HEK293 (cell line): ENCODE data around the gene KRT6A.

ENCODE experiments used
- CTCF ChIA-PET: fragments of 350-600 bp; formaldehyde crosslinking; extraction: SDS; loops from one replicate; lab custom pipeline; 2021; ENCODE audit warnings: antibody characterized with exemption; lab: Yijun Ruan, JAX
- POLR2A ChIA-PET: fragments of 300-600 bp; formaldehyde crosslinking; extraction: SDS; loops from one replicate; lab custom pipeline; 2020; ENCODE audit warnings: antibody characterized with exemption, inconsistent platforms; lab: Yijun Ruan, JAX
- H3K27ac ChIP-seq: fragments of 200-500 bp; sonication (Bioruptor generic); 2 replicates; pipeline ENCODE4 v1.5.1; 2014; ENCODE audit warnings: low read depth, low read length, control low read depth, inconsistent platforms; ENCODE audit errors: extremely low read depth
- H3K36me3 ChIP-seq, 2 experiments: fragments of 200-500 bp in 1 of 2; sonication (Bioruptor generic) in 1 of 2; 1 replicate in 1 of 2; 2 replicates in 1 of 2; pipeline ENCODE4 v1.5.1; 2014 to 2017; ENCODE audit warnings: inconsistent platforms in 2 of 2, low read length in 2 of 2; ENCODE audit not compliant: control insufficient read depth in 2 of 2, insufficient read depth in 1 of 2
- H3K4me1 ChIP-seq: fragments of 200-500 bp; sonication (Bioruptor generic); 2 replicates; pipeline ENCODE4 v1.5.1; 2014; ENCODE audit warnings: mild to moderate bottlenecking, low read length, inconsistent platforms; ENCODE audit not compliant: control insufficient read depth, insufficient read depth
- H3K4me3 ChIP-seq: 2 replicates; pipeline ENCODE4 v1.5.1; 2011; ENCODE audit warnings: low read depth, mild to moderate bottlenecking, control low read depth, low read length, moderate library complexity
- H3K9me3 ChIP-seq: fragments of 200-500 bp; sonication (Bioruptor generic); 2 replicates; pipeline ENCODE4 v1.5.1; 2014; ENCODE audit warnings: low read depth, low read length, inconsistent platforms; ENCODE audit not compliant: control insufficient read depth, insufficient read depth
- BCL6B ChIP-seq: fragments of 450-650 bp; formaldehyde crosslinking; IDR thresholded peaks from 2 replicates; pipeline ENCODE4 v1.5.1; 2017; ENCODE audit warnings: missing biosample characterization, missing genetic modification characterization
- GLI4 ChIP-seq: fragments of 450-650 bp; formaldehyde crosslinking; IDR thresholded peaks from 2 replicates; pipeline ENCODE4 v1.5.1; 2016; ENCODE audit warnings: missing biosample characterization, missing genetic modification characterization
- GLIS2 ChIP-seq: fragments of 450-650 bp; formaldehyde crosslinking; IDR thresholded peaks from 2 replicates; pipeline ENCODE4 v1.5.1; 2016; ENCODE audit warnings: missing biosample characterization, missing genetic modification characterization
- KLF1 ChIP-seq: fragments of 450-650 bp; formaldehyde crosslinking; IDR thresholded peaks from 2 replicates; pipeline ENCODE4 v1.5.1; 2016; ENCODE audit warnings: missing biosample characterization, missing genetic modification characterization
- PATZ1 ChIP-seq: fragments of 450-650 bp; formaldehyde crosslinking; IDR thresholded peaks from 2 replicates; pipeline ENCODE4 v1.5.1; 2016; ENCODE audit warnings: missing biosample characterization, missing genetic modification characterization
- SALL2 ChIP-seq: fragments of 450-650 bp; formaldehyde crosslinking; IDR thresholded peaks from 2 replicates; pipeline ENCODE4 v1.5.0; 2017; ENCODE audit warnings: missing biosample characterization, mild to moderate bottlenecking, missing genetic modification characterization, borderline replicate concordance
- SP2 ChIP-seq: fragments of 450-650 bp; formaldehyde crosslinking; IDR thresholded peaks from 2 replicates; pipeline ENCODE4 v1.5.1; 2016; ENCODE audit warnings: missing biosample characterization, missing genetic modification characterization
- TCF7L2 ChIP-seq: IDR thresholded peaks from 2 replicates; pipeline ENCODE4 v1.6.1; 2011; ENCODE audit warnings: low read depth, mild to moderate bottlenecking, inconsistent platforms, low read length, moderate library complexity, borderline replicate concordance
- ZFP41 ChIP-seq: fragments of 450-650 bp; formaldehyde crosslinking; IDR thresholded peaks from 2 replicates; pipeline ENCODE4 v1.5.1; 2016; ENCODE audit warnings: missing biosample characterization, missing genetic modification characterization, borderline replicate concordance
- ZIC2 ChIP-seq: fragments of 450-650 bp; formaldehyde crosslinking; IDR thresholded peaks from 2 replicates; pipeline ENCODE4 v1.5.1; 2016; ENCODE audit warnings: missing biosample characterization, missing genetic modification characterization
- ZNF10 ChIP-seq: fragments of 450-650 bp; formaldehyde crosslinking; IDR thresholded peaks from 2 replicates; pipeline ENCODE4 v1.5.1; 2017; ENCODE audit warnings: missing biosample characterization, missing genetic modification characterization
- ZNF138 ChIP-seq: fragments of 450-650 bp; formaldehyde crosslinking; IDR thresholded peaks from 2 replicates; pipeline ENCODE4 v1.5.1; 2016; ENCODE audit warnings: missing biosample characterization, missing genetic modification characterization, borderline replicate concordance
- ZNF354C ChIP-seq: fragments of 450-650 bp; formaldehyde crosslinking; IDR thresholded peaks from 2 replicates; pipeline ENCODE4 v1.5.1; 2016; ENCODE audit warnings: missing biosample characterization, missing genetic modification characterization, low read depth, borderline replicate concordance
- ZNF513 ChIP-seq: fragments of 450-650 bp; IDR thresholded peaks from 2 replicates; pipeline ENCODE4 v1.5.1; 2018; ENCODE audit warnings: missing biosample characterization, missing genetic modification characterization
- ZNF544 ChIP-seq: fragments of 450-650 bp; formaldehyde crosslinking; IDR thresholded peaks from 2 replicates; pipeline ENCODE4 v1.5.0; 2017; ENCODE audit warnings: missing biosample characterization, missing genetic modification characterization
- ZNF610 ChIP-seq: fragments of 450-650 bp; formaldehyde crosslinking; IDR thresholded peaks from 2 replicates; pipeline ENCODE4 v1.5.1; 2016; ENCODE audit warnings: missing biosample characterization, missing genetic modification characterization, borderline replicate concordance
- ZNF658 ChIP-seq: fragments of 450-650 bp; formaldehyde crosslinking; IDR thresholded peaks from 2 replicates; pipeline ENCODE4; 2016; ENCODE audit warnings: missing biosample characterization, missing genetic modification characterization
- ZNF670 ChIP-seq: fragments of 450-650 bp; formaldehyde crosslinking; IDR thresholded peaks from 2 replicates; pipeline ENCODE4 v1.5.1; 2016; ENCODE audit warnings: missing biosample characterization, missing genetic modification characterization, low read depth
- ZNF785 ChIP-seq: fragments of 450-650 bp; formaldehyde crosslinking; IDR thresholded peaks from 2 replicates; pipeline ENCODE4 v1.5.1; 2016; ENCODE audit warnings: missing biosample characterization, missing genetic modification characterization
- ZSCAN4 ChIP-seq: fragments of 450-650 bp; formaldehyde crosslinking; IDR thresholded peaks from 2 replicates; pipeline ENCODE4 v1.5.1; 2017; ENCODE audit warnings: missing biosample characterization, missing genetic modification characterization

KRT6A gene

GRCh38 chr12:52523824-52524223 lies 30.8 kb upstream of the KRT6A start:
- Histone ChIP-seq H3K9me3 (no peaks in the 10 kb centered on the region), H3K4me1 (no peaks in the 10 kb centered on the region), H3K27ac (no peak overlapping the region), H3K4me3 (no peak overlapping the region), H3K36me3 (no peaks in the 10 kb centered on the region)
- ChIA-PET CTCF (no interaction called here), POLR2A (no interaction called here)
- TF ChIP-seq SP2 (tag by site-specific recombination) (no peak), ZNF670 (tag by site-specific recombination) (no peak), ZNF354C (tag by site-specific recombination) (no peak), ZNF610 (tag by site-specific recombination) (no peak), BCL6B (tag by site-specific recombination) (no peak), GLI4 (no peak), ZNF544 (tag by site-specific recombination) (no peak), ZNF138 (tag by site-specific recombination) (no peak)

- CTCF ChIA-PET, result interaction anchor here (0.7 to 3.5 kb wide), 4 partner anchors 15 to 366 kb away, joined by 3 to 14 read pairs (median 4); no protein-coding TSS in a partner anchor
- TF ChIP-seq KLF1 (tag by site-specific recombination) (peak; percentile 37; the same call in 1 of the 2 replicates), ZNF785 (tag by site-specific recombination) (no peak), ZIC2 (tag by site-specific recombination) (peak; percentile 79)
- TF ChIP-seq, all 188 proteins: peak for 2
- Histone ChIP-seq H3K27ac (no peak overlapping the region), H3K36me3 (no peaks in the 10 kb centered on the region), H3K4me3 (no peak overlapping the region), H3K9me3 (no peaks in the 10 kb centered on the region), H3K4me1 (no peaks in the 10 kb centered on the region)
- POLR2A ChIA-PET, result no interaction called here
These were observed 29.4 kb upstream of the KRT6A start for GRCh38 chr12:52522346-52523011.

- Histone ChIP-seq H3K4me3 (no peak overlapping the region), H3K4me1 (no peaks in the 10 kb centered on the region), H3K27ac (no peak overlapping the region), H3K36me3 (no peaks in the 10 kb centered on the region), H3K9me3 (no peaks in the 10 kb centered on the region)
- TF ChIP-seq ZNF658 (tag by site-specific recombination) (no peak), SALL2 (no peak), TCF7L2 (no peak)
- ChIA-PET CTCF (interaction anchor here (0.6 to 3.5 kb wide), 3 partner anchors 15 to 365 kb away, joined by 4 to 14 read pairs (median 8); no protein-coding TSS in a partner anchor), POLR2A (no interaction called here)
These were observed 28.7 kb upstream of the KRT6A start for GRCh38 chr12:52521568-52522266.

GRCh38 chr12:52521175-52521567 lies 28.1 kb upstream of the KRT6A start:
- POLR2A ChIA-PET, result interaction anchor here (0.6 kb wide), 1 partner anchor 460 kb away, joined by 3 read pairs; no protein-coding TSS in a partner anchor
- TF ChIP-seq ZSCAN4 (tag by site-specific recombination), result no peak
- no peak for TF ChIP-seq KLF1 (tag by site-specific recombination)
- 0 out of 2 replicates have a peak, but pooled peaks have one; percentile 12 for TF ChIP-seq ZIC2 (tag by site-specific recombination)
- TF ChIP-seq ZNF10 (tag by site-specific recombination), result no peak
- TF ChIP-seq ZFP41 (tag by site-specific recombination), result no peak
- 0 out of 2 replicates have a peak, but pooled peaks have one; percentile 28 for TF ChIP-seq GLIS2
- TF ChIP-seq PATZ1, result 0 out of 2 replicates have a peak, but pooled peaks have one; percentile 28
- TF ChIP-seq ZNF513 (tag by site-specific recombination), result no peak

More at GRCh38 chr12:52521175-52521567, 28.1 kb upstream of the KRT6A start:
- H3K36me3 ChIP-seq, result no peaks in the 10 kb centered on the region
- no peak overlapping the region for H3K4me3 ChIP-seq
- CTCF ChIA-PET, result interaction anchor here (0.5 to 3.5 kb wide), 5 partner anchors 14 to 365 kb away, joined by 3 to 14 read pairs (median 6); no protein-coding TSS in a partner anchor
- H3K9me3 ChIP-seq, result no peaks in the 10 kb centered on the region
- H3K27ac ChIP-seq, result no peak overlapping the region
- no peaks in the 10 kb centered on the region for H3K4me1 ChIP-seq
